ENCODE results near the gene RPSA. TPM values are rescaled to one million over a fixed set of nuclear protein-coding genes. Genes with fewer than 3 reads are reported as not detected.
A peak's percentile ranks its signal among the peaks of the same experiment; 100 is the strongest.

The RPSA gene
- total RNA-seq, 1 experiment from 2014 or later = 1,544 TPM

DNA sequence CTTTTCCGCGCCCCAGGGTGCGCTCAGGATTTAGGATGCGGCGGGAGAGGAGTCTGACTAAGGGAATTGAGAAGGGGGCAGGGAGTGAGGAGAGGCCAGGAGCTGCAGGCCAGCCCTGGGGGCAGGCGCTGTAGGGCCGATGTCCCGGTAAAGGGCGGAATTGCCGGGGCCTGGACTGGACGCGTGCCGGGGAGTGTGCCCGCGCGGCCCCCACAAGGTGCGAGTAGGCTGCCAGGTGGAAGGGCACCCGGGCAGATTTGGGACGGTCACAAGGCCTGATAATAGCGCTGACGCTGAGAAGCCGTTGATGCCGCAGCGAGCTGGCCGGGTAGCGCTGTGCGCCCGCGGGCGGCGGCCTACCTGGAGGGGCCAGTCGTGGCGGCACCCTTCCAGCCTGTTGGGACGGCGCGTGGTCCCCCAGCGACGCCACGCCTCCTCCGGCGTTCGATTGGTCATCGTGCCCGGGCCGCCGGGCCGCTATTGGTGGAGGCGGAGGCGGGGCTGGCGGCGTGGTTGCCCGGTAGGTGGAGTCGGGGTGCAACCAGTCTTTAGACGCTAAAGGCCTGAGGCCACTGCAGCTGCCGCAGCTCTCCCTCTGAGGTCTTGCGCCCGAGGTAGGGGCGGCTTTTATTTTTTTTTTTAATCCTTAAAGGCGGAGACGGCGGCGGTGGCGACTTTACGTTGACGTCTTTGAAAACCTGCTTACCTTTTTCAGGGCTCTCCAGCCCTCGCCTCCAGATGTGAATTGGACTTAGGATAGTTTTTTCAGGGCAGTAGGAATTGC lies 22.4 kb upstream of the RPSA start:
- peak; percentile 81 to 96 for DNase-seq
- Histone ChIP-seq H3K27ac (peak overlapping the region; percentile 76), H2AFZ (peak overlapping the region; percentile 89), H4K20me1 (ENCODE audit: insufficient read depth) (peaks cover 29% of the 10 kb centered on the region), H3K27me3 (ENCODE audit: insufficient read depth, low read depth) (no peaks in the 10 kb centered on the region), H3K79me2 (ENCODE audit: low read depth) (peaks cover 50% of the 10 kb centered on the region), H3K4me3 (peak overlapping the region; percentile 78), H3K9me2 (ENCODE audit: insufficient read depth) (no peaks in the 10 kb centered on the region), H3F3A (ENCODE audit: insufficient read depth, low read depth) (no peaks in the 10 kb centered on the region; the same call in 1 of the 2 replicates), H3K4me2 (peak overlapping the region; percentile 87), H3K4me1 (replicated peaks; ENCODE audit: insufficient read depth) (peaks cover 18% of the 10 kb centered on the region), H3K9me3 (ENCODE audit: insufficient read depth, low read depth) (no peaks in the 10 kb centered on the region), H3K36me3 (ENCODE audit: low read depth) (no peaks in the 10 kb centered on the region)
- BruUV-seq (replicated peaks) = no TSS peak
- ChIA-PET CTCF (no interaction called here), POLR2A (ENCODE audit: unreplicated experiment) (interaction anchor here (0.5 kb wide), 1 partner anchor 258 kb away, joined by 6 read pairs; no protein-coding TSS in a partner anchor)
- intact Hi-C loops (cut with micrococcal nuclease; ENCODE audit: unreplicated experiment) = loop anchor here (1.0 kb wide), 1 partner anchor 22 kb away; the partner anchor contains the start of gene RPSA
- TF ChIP-seq EZH2 (IDR thresholded peaks at IDR 0.05; ENCODE audit: low read depth) = no peak
- TF ChIP-seq, protein P1, sequence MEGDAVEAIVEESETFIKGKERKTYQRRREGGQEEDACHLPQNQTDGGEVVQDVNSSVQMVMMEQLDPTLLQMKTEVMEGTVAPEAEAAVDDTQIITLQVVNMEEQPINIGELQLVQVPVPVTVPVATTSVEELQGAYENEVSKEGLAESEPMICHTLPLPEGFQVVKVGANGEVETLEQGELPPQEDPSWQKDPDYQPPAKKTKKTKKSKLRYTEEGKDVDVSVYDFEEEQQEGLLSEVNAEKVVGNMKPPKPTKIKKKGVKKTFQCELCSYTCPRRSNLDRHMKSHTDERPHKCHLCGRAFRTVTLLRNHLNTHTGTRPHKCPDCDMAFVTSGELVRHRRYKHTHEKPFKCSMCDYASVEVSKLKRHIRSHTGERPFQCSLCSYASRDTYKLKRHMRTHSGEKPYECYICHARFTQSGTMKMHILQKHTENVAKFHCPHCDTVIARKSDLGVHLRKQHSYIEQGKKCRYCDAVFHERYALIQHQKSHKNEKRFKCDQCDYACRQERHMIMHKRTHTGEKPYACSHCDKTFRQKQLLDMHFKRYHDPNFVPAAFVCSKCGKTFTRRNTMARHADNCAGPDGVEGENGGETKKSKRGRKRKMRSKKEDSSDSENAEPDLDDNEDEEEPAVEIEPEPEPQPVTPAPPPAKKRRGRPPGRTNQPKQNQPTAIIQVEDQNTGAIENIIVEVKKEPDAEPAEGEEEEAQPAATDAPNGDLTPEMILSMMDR (conservative IDR thresholded peaks at IDR 0.05) = no peak

DNA sequence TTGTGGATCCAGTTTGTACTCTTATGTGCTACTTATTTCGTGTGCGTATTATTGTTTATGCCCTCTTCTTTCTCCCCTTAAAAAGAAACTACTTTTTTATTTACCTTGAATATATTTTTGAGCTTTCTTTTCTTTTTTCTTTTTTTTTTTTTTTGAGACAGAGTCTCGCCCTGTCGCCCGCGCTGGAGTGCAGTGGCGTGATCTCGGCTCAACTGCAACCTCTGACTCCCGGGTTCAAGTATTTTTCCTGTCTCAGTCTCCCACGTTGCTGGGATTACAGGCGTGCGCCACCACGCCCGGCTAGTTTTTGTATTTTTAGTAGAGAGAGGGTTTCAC lies 21.9 kb upstream of the RPSA start:
- Histone ChIP-seq H3K4me1 (replicated peaks; ENCODE audit: insufficient read depth) (peaks cover 18% of the 10 kb centered on the region), H3K9me2 (ENCODE audit: insufficient read depth) (no peaks in the 10 kb centered on the region), H2AFZ (no peak overlapping the region), H3K36me3 (ENCODE audit: low read depth) (no peaks in the 10 kb centered on the region), H3K9me3 (ENCODE audit: insufficient read depth, low read depth) (no peaks in the 10 kb centered on the region), H4K20me1 (ENCODE audit: insufficient read depth) (peaks cover 29% of the 10 kb centered on the region), H3K4me3 (peak overlapping the region; percentile 78; the same call in 1 of the 2 replicates), H3K27me3 (ENCODE audit: insufficient read depth, low read depth) (no peaks in the 10 kb centered on the region), H3K4me2 (peak overlapping the region; percentile 87), H3K79me2 (ENCODE audit: low read depth) (peaks cover 50% of the 10 kb centered on the region), H3F3A (ENCODE audit: insufficient read depth, low read depth) (no peaks in the 10 kb centered on the region; the same call in 1 of the 2 replicates), H3K27ac (no peak overlapping the region)
- no peak for DNase-seq
- intact Hi-C loops (cut with micrococcal nuclease; ENCODE audit: unreplicated experiment) = loop anchor here (1.0 kb wide), 1 partner anchor 22 kb away; the partner anchor contains the start of gene RPSA
- TF ChIP-seq, protein P1 (conservative IDR thresholded peaks at IDR 0.05) = no peak
- TF ChIP-seq EZH2 (IDR thresholded peaks at IDR 0.05; ENCODE audit: low read depth) = no peak
- ChIA-PET CTCF (no interaction called here), POLR2A (ENCODE audit: unreplicated experiment) (interaction anchor here (0.5 kb wide), 1 partner anchor 259 kb away, joined by 6 read pairs; no protein-coding TSS in a partner anchor)
- TSS peak; percentile 33 for BruUV-seq (replicated peaks)

DNA sequence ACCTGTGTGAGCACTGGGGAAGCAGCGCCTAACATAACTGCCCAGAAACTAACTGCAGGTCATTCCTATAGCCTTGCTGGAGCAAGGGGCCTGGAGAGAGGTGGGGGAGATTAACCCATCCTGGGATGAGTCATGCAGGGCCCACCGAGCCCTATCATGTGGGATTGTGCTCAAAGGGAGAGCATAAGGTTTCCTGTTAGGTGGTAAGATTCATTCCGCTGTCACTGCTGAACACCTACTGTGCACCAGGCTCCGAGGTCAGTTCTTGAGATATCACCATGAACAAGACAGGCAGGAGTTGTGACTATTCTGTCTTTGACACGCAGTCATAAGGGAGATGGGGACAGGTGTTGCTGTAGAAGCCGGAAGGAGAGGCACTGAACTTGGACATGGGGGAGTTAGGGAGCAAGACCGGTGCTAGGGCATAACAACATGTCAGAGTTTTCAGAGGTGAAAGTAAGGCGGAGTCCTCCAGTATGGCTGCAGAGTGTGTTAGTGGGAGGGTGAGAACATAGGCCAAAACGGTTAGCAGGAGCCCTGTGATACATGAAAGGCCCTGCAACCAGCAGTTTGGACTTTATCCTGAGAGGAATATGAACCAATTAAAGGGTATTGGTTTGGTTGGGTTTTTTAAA lies 20.9 kb upstream of the RPSA start:
- Histone ChIP-seq H3K79me2 (ENCODE audit: low read depth) (peaks cover 50% of the 10 kb centered on the region), H3K9me2 (ENCODE audit: insufficient read depth) (no peaks in the 10 kb centered on the region), H3K9me3 (ENCODE audit: insufficient read depth, low read depth) (no peaks in the 10 kb centered on the region), H2AFZ (no peak overlapping the region), H3K27ac (no peak overlapping the region), H3K4me2 (peak overlapping the region; percentile 87; the same call in 1 of the 2 replicates), H3K4me1 (replicated peaks; ENCODE audit: insufficient read depth) (peaks cover 18% of the 10 kb centered on the region), H3K36me3 (ENCODE audit: low read depth) (0 out of 2 replicates have a peak, but pooled peaks cover 1% of the 10 kb centered on the region), H4K20me1 (ENCODE audit: insufficient read depth) (peaks cover 29% of the 10 kb centered on the region), H3K4me3 (no peak overlapping the region), H3F3A (ENCODE audit: insufficient read depth, low read depth) (no peaks in the 10 kb centered on the region; the same call in 1 of the 2 replicates), H3K27me3 (ENCODE audit: insufficient read depth, low read depth) (no peaks in the 10 kb centered on the region)
- no peak for DNase-seq
- CTCF ChIA-PET = no interaction called here
- BruUV-seq (replicated peaks) = no TSS peak
- intact Hi-C loops (cut with micrococcal nuclease; ENCODE audit: unreplicated experiment) = no loop called here
- no peak for TF ChIP-seq EZH2 (IDR thresholded peaks at IDR 0.05; ENCODE audit: low read depth)
- TF ChIP-seq, protein P1 (conservative IDR thresholded peaks at IDR 0.05) = no peak
- POLR2A ChIA-PET (ENCODE audit: unreplicated experiment) = interaction anchor here (0.7 kb wide), 1 partner anchor 259 kb away, joined by 4 read pairs; no protein-coding TSS in a partner anchor
